ENCODE data around the gene EFEMP2. TPM values are rescaled to one million over a fixed set of nuclear protein-coding genes. Genes with fewer than 3 reads are reported as not detected.

Gene EFEMP2
- total and polyA plus RNA-seq, 2 donors (not counting 1 experiment from before 2014, with no cell fraction given): 9.5 to 14.7 TPM

- H3K4me3 Mint-ChIP-seq: peak within 1 kb of the TSS; percentile 98
- ChIA-PET CTCF (interaction anchor here (0.6 to 15.5 kb wide), 31 partner anchors 8 to 1557 kb away, joined by 3 to 244 read pairs (median 4); partner anchors contain the start of genes C11orf68, CFL1, FOSL1 and KAT5), POLR2A (interaction anchor here (0.5 to 6.2 kb wide), 18 partner anchors 10 to 1215 kb away, joined by 3 to 65 read pairs (median 7); partner anchors contain the start of genes BANF1, C11orf68, CFL1 and DRAP1)
- no peaks in the 10 kb centered on the region for H3K9me3 ChIP-seq (ENCODE audit: control extremely low read depth in 1 of 3, control insufficient read depth in 2 of 3, insufficient read depth in 1 of 3, low read length in 2 of 3)
- peak; percentile 70 for ATAC-seq (ENCODE audit: low read depth)
- intact Hi-C loops (cut with micrococcal nuclease): loop anchor here (1.0 to 2.0 kb wide), 3 partner anchors 10 to 178 kb away; partner anchors contain the start of genes FOSL1 and KAT5
- peaks cover 21% of the 10 kb centered on the region for H4K20me1 ChIP-seq (ENCODE audit: control insufficient read depth, insufficient read depth, low read length, poor library complexity, severe bottlenecking)
- peaks cover 65% of the 10 kb centered on the region for H3K4me1 Mint-ChIP-seq
- H3K27ac Mint-ChIP-seq: peak within 1 kb of the TSS; percentile 98
- peaks cover 0 to 8% of the 10 kb centered on the region in 2 experiments for H3K36me3 ChIP-seq (replicated peaks in 1 of 2; ENCODE audit: control extremely low read depth in 1 of 2, control insufficient read depth in 1 of 2, extremely low read depth in 1 of 2, insufficient read depth in 2 of 2, low read length in 1 of 2)
- peak within 1 kb of the TSS; percentile 99 for H3K4me2 ChIP-seq (replicated peaks; ENCODE audit: low read depth, low read length, poor library complexity, severe bottlenecking)
- TF ChIP-seq CTCF (IDR thresholded peaks at IDR 0.05) (peak; percentile 33), EZH2 (IDR thresholded peaks at IDR 0.05; ENCODE audit: borderline replicate concordance, insufficient read depth, low read depth, low read length, poor library complexity, severe bottlenecking) (no peak)
- peak within 1 kb of the TSS; percentile 85 for H3K27ac ChIP-seq (ENCODE audit: low read length in 2 of 2)
- no peaks in the 10 kb centered on the region for H3K27me3 ChIP-seq (replicated peaks in 1 of 4; ENCODE audit: control extremely low read depth in 1 of 4, control insufficient read depth in 3 of 4, insufficient read depth in 4 of 4, low read length in 3 of 4)
- no peaks in the 10 kb centered on the region for H3K9me3 Mint-ChIP-seq (ENCODE audit: insufficient read depth)
- H3K79me2 ChIP-seq (ENCODE audit: control insufficient read depth, insufficient read depth, low read length): peaks cover 24% of the 10 kb centered on the region
- peak within 1 kb of the TSS; percentile 18 to 88 (median 75) for H3K4me3 ChIP-seq (ENCODE audit: control extremely low read depth in 1 of 5, extremely low read depth in 1 of 5, insufficient read depth in 1 of 5, low read depth in 2 of 5, low read length in 4 of 5)
- H3K4me1 ChIP-seq (ENCODE audit: control insufficient read depth in 2 of 2, insufficient read depth in 2 of 2, low read length in 2 of 2): peaks cover 52 to 62% of the 10 kb centered on the region in 2 donors
- DNase-seq: peak; percentile 98
- WGBS (ENCODE audit: insufficient coverage): under 1% methylated on average over 94 of the region's 94 CpGs
- peak within 1 kb of the TSS; percentile 99 for H2AFZ ChIP-seq (ENCODE audit: insufficient read depth, low read depth, low read length, poor library complexity, severe bottlenecking)
- H3K27me3 Mint-ChIP-seq: no peaks in the 10 kb centered on the region
- H3K9ac ChIP-seq (ENCODE audit: low read length): peak within 1 kb of the TSS; percentile 96
Observed at GRCh38 chr11:65890324-65891218, 18.0 kb upstream of the EFEMP2 start, which contains the start of gene CCDC85B. Gene CCDC85B (plus strand): TSS chr11:65890673. CDS start chr11:65890784, 111 bp downstream.

Measured in B cell (primary cell).